HepG2 (cell line): ENCODE results near the gene NDUFAF5.

Experiments used
- EZH2 ChIP-seq: conservative IDR thresholded peaks from 2 replicates; pipeline ENCODE4 v1.6.1; 2012; ENCODE audit warnings: mild to moderate bottlenecking, low read depth, low read length, moderate library complexity
- MAFF ChIP-seq: IDR thresholded peaks from 2 replicates; pipeline ENCODE4 v1.6.1; 2011; ENCODE audit warnings: low read depth, low read length, improper control_type of control experiment
- RAD21 ChIP-seq: fragments of 450-650 bp; formaldehyde crosslinking; IDR thresholded peaks from 2 replicates; pipeline ENCODE4 v1.5.0; 2020; ENCODE audit warnings: mild to moderate bottlenecking
- ZNF782 ChIP-seq: sonication (generic); formaldehyde crosslinking; IDR thresholded peaks from 2 replicates; pipeline ENCODE4 v1.4.0; 2020; ENCODE audit warnings: missing genetic modification reagents, mild to moderate bottlenecking, borderline replicate concordance

DNA sequence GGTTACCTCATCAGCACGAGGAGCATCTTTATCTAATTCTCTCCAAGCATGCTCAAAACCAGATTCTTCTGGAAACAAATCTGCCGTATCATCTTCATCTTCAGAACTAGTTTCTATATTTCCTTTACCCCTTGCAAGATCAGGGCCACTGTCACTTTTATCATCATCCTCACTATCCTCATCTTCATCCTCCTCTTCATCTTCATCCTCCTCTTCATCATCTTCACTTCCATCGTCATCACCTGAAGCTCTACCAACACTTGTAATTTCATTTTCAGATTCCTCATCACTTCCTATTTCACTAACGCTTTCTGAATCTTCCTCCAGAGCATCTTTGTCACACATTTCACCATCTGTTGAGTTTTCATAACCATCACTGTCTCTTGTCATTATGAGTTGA is 9.0 kb upstream of the NDUFAF5 start:
- TF ChIP-seq RAD21 (CRISPR knock-in tag), result no peak
- TF ChIP-seq ZNF782 (CRISPR knock-in tag), result no peak
- no peak for TF ChIP-seq MAFF
- TF ChIP-seq EZH2, result no peak
